ENCODE results near the gene NR1I2. TPM values are rescaled to one million over a fixed set of nuclear protein-coding genes. Genes with fewer than 3 reads are reported as not detected.

Gene NR1I2
- under 0.01 TPM in 1 of 2 replicates, not detected in the other for total RNA-seq

GRCh38 chr3:119781330-119782198, at the start of gene NR1I2:
Gene NR1I2, plus strand, starts transcription at chr3:119782101.

Other genes starting within 250 kb of the NR1I2 start
- not detected in 2 replicates for gene CD80, start 222.5 kb upstream of the NR1I2 start, total RNA-seq
- gene ADPRH, start 202.6 kb upstream of the NR1I2 start, total RNA-seq, result 1.3 and 3.7 TPM in 2 replicates
- not detected in 2 replicates for gene PLA1A, start 184.2 kb upstream of the NR1I2 start, total RNA-seq
- gene POPDC2, start 121.5 kb upstream of the NR1I2 start, total RNA-seq, result 0.14 and 0.44 TPM in 2 replicates
- gene COX17, start 104.7 kb upstream of the NR1I2 start, total RNA-seq, result 7.9 and 12.3 TPM in 2 replicates
- under 0.01 TPM in 1 of 2 replicates, not detected in the other for gene CFAP91, start 79.1 kb upstream of the NR1I2 start, total RNA-seq